Ovary (tissue), 3 donors: ENCODE measurements around the gene ARHGAP23.
A peak's percentile ranks its signal among the peaks of the same experiment; 100 is the strongest.

ENCODE experiments used
- POLR2A ChIP-seq: fragments of 450-650 bp; IDR thresholded peaks from one replicate; pipeline ENCODE4 v1.6.1; 2017; ENCODE audit warnings: antibody characterized with exemption, mild to moderate bottlenecking, moderate library complexity
- TF ChIP-seq, protein P1 (sequence below), 3 donors: fragments of 450-650 bp in 2 of 3; fragments of 200-600 bp in 1 of 3; IDR thresholded peaks; one replicate each; pipeline versions ENCODE4 v1.5.1 to v1.8.0; 2016 to 2022; ENCODE audit warnings: antibody characterized with exemption in 3 of 3, mild to moderate bottlenecking in 1 of 3
- donor health status: DM: no; HTN: no; CAD: no.

GRCh38 chr17:38559051-38559879 is 131.0 kb downstream of the ARHGAP23 start:
- peak; percentile 68 for TF ChIP-seq POLR2A
- TF ChIP-seq, protein P1, sequence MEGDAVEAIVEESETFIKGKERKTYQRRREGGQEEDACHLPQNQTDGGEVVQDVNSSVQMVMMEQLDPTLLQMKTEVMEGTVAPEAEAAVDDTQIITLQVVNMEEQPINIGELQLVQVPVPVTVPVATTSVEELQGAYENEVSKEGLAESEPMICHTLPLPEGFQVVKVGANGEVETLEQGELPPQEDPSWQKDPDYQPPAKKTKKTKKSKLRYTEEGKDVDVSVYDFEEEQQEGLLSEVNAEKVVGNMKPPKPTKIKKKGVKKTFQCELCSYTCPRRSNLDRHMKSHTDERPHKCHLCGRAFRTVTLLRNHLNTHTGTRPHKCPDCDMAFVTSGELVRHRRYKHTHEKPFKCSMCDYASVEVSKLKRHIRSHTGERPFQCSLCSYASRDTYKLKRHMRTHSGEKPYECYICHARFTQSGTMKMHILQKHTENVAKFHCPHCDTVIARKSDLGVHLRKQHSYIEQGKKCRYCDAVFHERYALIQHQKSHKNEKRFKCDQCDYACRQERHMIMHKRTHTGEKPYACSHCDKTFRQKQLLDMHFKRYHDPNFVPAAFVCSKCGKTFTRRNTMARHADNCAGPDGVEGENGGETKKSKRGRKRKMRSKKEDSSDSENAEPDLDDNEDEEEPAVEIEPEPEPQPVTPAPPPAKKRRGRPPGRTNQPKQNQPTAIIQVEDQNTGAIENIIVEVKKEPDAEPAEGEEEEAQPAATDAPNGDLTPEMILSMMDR (IDR thresholded peaks at IDR 0.05) = no peak
